CD14-positive monocyte (primary cell): ENCODE data around the gene TDRD3. TPM values are rescaled to one million over a fixed set of nuclear protein-coding genes. Genes with fewer than 3 reads are reported as not detected.

Experiments
- DNase-seq, 3 donors: peaks; one replicate each; pipeline ENCODE4 v3.0.0-alpha.2; 2011 to 2022
- H2AFZ ChIP-seq: 2 replicates; pipeline ENCODE4 v1.6.0; 2012; ENCODE audit warnings: mild to moderate bottlenecking, low read depth, low read length, inconsistent platforms; ENCODE audit not compliant: insufficient read depth, poor library complexity, severe bottlenecking
- H3K27ac ChIP-seq, 2 donors: 1 replicate in 1 of 2; 2 replicates in 1 of 2; pipeline ENCODE4 v1.5.1; 2012 to 2013; ENCODE audit warnings: low read length in 2 of 2, control low read depth in 1 of 2, inconsistent platforms in 1 of 2, low read depth in 1 of 2, mild to moderate bottlenecking in 1 of 2
- H3K27me3 ChIP-seq, 2 donors: one replicate each; pipeline versions ENCODE4 v1.6.0 to v1.6.1; 2011 to 2013; ENCODE audit warnings: low read length in 2 of 2; ENCODE audit not compliant: control insufficient read depth in 2 of 2, insufficient read depth in 2 of 2
- H3K36me3 ChIP-seq, 2 donors: replicated peaks in 1 of 2; 1 replicate in 1 of 2; 2 replicates in 1 of 2; pipeline versions ENCODE4 v1.5.1 to v1.6.1; 2012 to 2013; ENCODE audit warnings: low read length in 2 of 2, control low read depth in 1 of 2, inconsistent platforms in 1 of 2, mild to moderate bottlenecking in 1 of 2; ENCODE audit not compliant: insufficient read depth in 2 of 2, control insufficient read depth in 1 of 2
- H3K4me1 ChIP-seq, 2 donors: 1 replicate in 1 of 2; 2 replicates in 1 of 2; pipeline versions ENCODE4 v1.5.1 to v1.6.1; 2012 to 2013; ENCODE audit warnings: low read length in 2 of 2, control low read depth in 1 of 2, inconsistent platforms in 1 of 2, mild to moderate bottlenecking in 1 of 2, moderate library complexity in 1 of 2; ENCODE audit not compliant: insufficient read depth in 2 of 2, control insufficient read depth in 1 of 2
- H3K4me2 ChIP-seq: replicated peaks from 2 replicates; pipeline ENCODE3; 2012; ENCODE audit warnings: low read length, moderate library complexity, mild to moderate bottlenecking; ENCODE audit not compliant: poor library complexity, severe bottlenecking; ENCODE audit errors: extremely low read depth
- H3K4me3 ChIP-seq, 3 experiments: fragments of 200-600 bp in 1 of 3; sonication (generic) in 1 of 3; replicated peaks in 1 of 3; 1 replicate in 2 of 3; 2 replicates in 1 of 3; pipeline ENCODE4 v1.5.1; 2011 to 2013; ENCODE audit warnings: low read length in 3 of 3, mild to moderate bottlenecking in 3 of 3, control low read depth in 2 of 3, low read depth in 2 of 3, inconsistent platforms in 1 of 3, moderate library complexity in 1 of 3
- H3K79me2 ChIP-seq: 2 replicates; pipeline ENCODE4 v1.6.0; 2012; ENCODE audit warnings: mild to moderate bottlenecking, control low read depth, inconsistent platforms, low read length, moderate library complexity; ENCODE audit not compliant: insufficient read depth
- H3K9ac ChIP-seq: 2 replicates; pipeline ENCODE4 v1.6.0; 2017; ENCODE audit warnings: low read length, mild to moderate bottlenecking; ENCODE audit not compliant: insufficient read depth, poor library complexity, severe bottlenecking
- H3K9me3 ChIP-seq, 2 donors: replicated peaks in 1 of 2; 1 replicate in 1 of 2; 2 replicates in 1 of 2; pipeline versions ENCODE4 v1.5.1 to v1.6.1; 2012 to 2013; ENCODE audit warnings: low read length in 2 of 2, control low read depth in 1 of 2; ENCODE audit not compliant: control insufficient read depth in 1 of 2, insufficient read depth in 1 of 2
- H4K20me1 ChIP-seq: 2 replicates; pipeline ENCODE4 v1.6.0; 2012; ENCODE audit warnings: mild to moderate bottlenecking, low read length, control low read depth, moderate library complexity; ENCODE audit not compliant: insufficient read depth
- H3K27ac Mint-ChIP-seq, 7 donors: one replicate each; pipeline ENCODE4 v1.8.0; 2020; ENCODE audit warnings: mild to moderate bottlenecking in 7 of 7, mixed read lengths in 7 of 7, moderate library complexity in 6 of 7, inconsistent platforms in 2 of 7
- H3K27me3 Mint-ChIP-seq, 3 donors: one replicate each; pipeline ENCODE4 v1.8.0; 2021 to 2022; ENCODE audit warnings: low read depth in 3 of 3, mild to moderate bottlenecking in 3 of 3, mixed read lengths in 3 of 3, moderate library complexity in 3 of 3, inconsistent platforms in 1 of 3
- H3K36me3 Mint-ChIP-seq, 2 donors: one replicate each; pipeline ENCODE4 v1.8.0; 2020; ENCODE audit warnings: mixed read lengths in 2 of 2, inconsistent platforms in 1 of 2, mild to moderate bottlenecking in 1 of 2
- H3K4me1 Mint-ChIP-seq: one replicate; pipeline ENCODE4 v1.8.0; 2020; ENCODE audit warnings: mild to moderate bottlenecking, mixed read lengths
- H3K4me3 Mint-ChIP-seq, 2 donors: one replicate each; pipeline ENCODE4 v1.8.0; 2020; ENCODE audit warnings: mild to moderate bottlenecking in 2 of 2, mixed read lengths in 2 of 2, moderate library complexity in 1 of 2
- H3K9me3 Mint-ChIP-seq, 7 donors: one replicate each; pipeline ENCODE4 v1.8.0; 2020 to 2022; ENCODE audit warnings: mixed read lengths in 7 of 7, mild to moderate bottlenecking in 6 of 7, moderate library complexity in 6 of 7, inconsistent platforms in 2 of 7
- CTCF ChIP-seq: fragments of 200-600 bp; IDR thresholded peaks from one replicate; pipeline ENCODE4 v1.8.0; 2022; ENCODE audit warnings: antibody characterized with exemption, mild to moderate bottlenecking
- WGBS: methylation state at CpG from one replicate; pipeline ENCODE4 v1.1.5; 2013; ENCODE audit warnings: missing lambda C conversion rate; ENCODE audit not compliant: insufficient coverage; 5-methylcytosine and 5-hydroxymethylcytosine counted together
- intact Hi-C, 2 donors: fragments of 100-400 bp; cut with micrococcal nuclease; formaldehyde crosslinking; loops; one replicate each; pipeline versions ENCODE4 v1.15.0 to v1.15.1; 2023
- polyA plus RNA-seq, 3 donors: library from polyadenylated mRNA; depleted of rRNA in 1 of 3; unstranded in 2 of 3; stranded (reverse) in 1 of 3; fragments of 300-500 nt in 2 of 3; fragments of >200 nt in 1 of 3; fragmentation: Illumina TruSeq in 2 of 3; gene quantifications; 1 replicate in 2 of 3; 2 replicates in 1 of 3; pipeline ENCODE4 v1.2.3, GENCODE V29; 2012 to 2021

The TDRD3 gene
- polyA plus RNA-seq, 3 donors = 2.7 to 4.8 (median 4.7) TPM

GRCh38 chr13:60379837-60380565 is 17.0 kb upstream of the TDRD3 start:
- H3K4me3 Mint-ChIP-seq = no peak overlapping the region
- H2AFZ ChIP-seq = no peak overlapping the region
- intact Hi-C loops = no loop called here

GRCh38 chr13:60384911-60385310 is 12.1 kb upstream of the TDRD3 start:
- peaks cover 3 to 8% (median 4%) of the 10 kb centered on the region in 3 donors for H3K27me3 Mint-ChIP-seq
- no peak overlapping the region for H2AFZ ChIP-seq
- no peaks in the 10 kb centered on the region for H3K9me3 ChIP-seq
- H3K4me1 Mint-ChIP-seq = no peaks in the 10 kb centered on the region
- H3K27me3 ChIP-seq = peaks cover 0 to 2% of the 10 kb centered on the region in 2 donors
- H3K4me3 ChIP-seq = no peak overlapping the region
- H3K9ac ChIP-seq = no peak overlapping the region
- WGBS = 69% methylated on average over 2 of the region's 4 CpGs
- intact Hi-C loops = no loop called here
- no peak overlapping the region for H3K27ac ChIP-seq
- H4K20me1 ChIP-seq = no peaks in the 10 kb centered on the region
- no peaks in the 10 kb centered on the region for H3K36me3 Mint-ChIP-seq
- H3K4me1 ChIP-seq = no peaks in the 10 kb centered on the region
- no peaks in the 10 kb centered on the region for H3K9me3 Mint-ChIP-seq
- H3K4me2 ChIP-seq = no peak overlapping the region
- no peak for DNase-seq
- no peak for TF ChIP-seq CTCF
- H3K27ac Mint-ChIP-seq = no peak overlapping the region
- no peaks in the 10 kb centered on the region for H3K36me3 ChIP-seq
- H3K4me3 Mint-ChIP-seq = no peak overlapping the region
- H3K79me2 ChIP-seq = no peaks in the 10 kb centered on the region

More at GRCh38 chr13:60379837-60380565, 17.0 kb upstream of the TDRD3 start:
- no peak overlapping the region for H3K4me2 ChIP-seq
- no CpG with 5 or more reads among the region's 3 CpGs for WGBS
- no peaks in the 10 kb centered on the region for H3K4me1 ChIP-seq
- Mint-ChIP-seq H3K9me3 (peaks cover 0 to 11% (median 3%) of the 10 kb centered on the region in 7 donors), H3K27ac (no peak overlapping the region), H3K36me3 (no peaks in the 10 kb centered on the region), H3K4me1 (no peaks in the 10 kb centered on the region), H3K27me3 (peaks cover 0 to 10% (median 2%) of the 10 kb centered on the region in 3 donors)
- H3K4me3 ChIP-seq = no peak overlapping the region
- H3K9me3 ChIP-seq = no peaks in the 10 kb centered on the region
- no peaks in the 10 kb centered on the region for H3K27me3 ChIP-seq
- peak; percentile 13 for TF ChIP-seq CTCF
- no peaks in the 10 kb centered on the region for H3K79me2 ChIP-seq
- H4K20me1 ChIP-seq = no peaks in the 10 kb centered on the region
- DNase-seq = no peak
- H3K36me3 ChIP-seq = no peaks in the 10 kb centered on the region
- H3K27ac ChIP-seq = no peak overlapping the region
- no peak overlapping the region for H3K9ac ChIP-seq
